Endometrial microvascular endothelial cells (primary cell): ENCODE results near the gene CFTR. TPM values are rescaled to one million over a fixed set of nuclear protein-coding genes. Genes with fewer than 3 reads are reported as not detected.

Experiments used
- in situ Hi-C: cut with HindIII; loops from 2 replicates; pipeline ENCODE4 v1.10.0; 2017; ENCODE audit warnings: low sequenced_read_pairs, low pct_unique_long_range_greater_than_20kb; ENCODE audit errors: inconsistent ontology term
- total RNA-seq: library from RNA; depleted of rRNA; stranded (reverse); fragments of >200 nt; gene quantifications from one replicate; pipeline ENCODE4 v1.2.3, GENCODE V29; 2015; ENCODE audit errors: inconsistent ontology term

CFTR gene
- total RNA-seq, 1 donor from 2014 or later, result not detected

GRCh38 chr7:117567781-117568180 lies 88.0 kb downstream of the CFTR start:
- in situ Hi-C loops, result no loop called here

GRCh38 chr7:117572856-117573620 lies 93.2 kb downstream of the CFTR start:
- in situ Hi-C loops, result no loop called here

- in situ Hi-C loops, result no loop called here
These were observed 101.6 kb downstream of the CFTR start for GRCh38 chr7:117581424-117581823.

- in situ Hi-C loops, result no loop called here
These were observed 102.4 kb downstream of the CFTR start for GRCh38 chr7:117582219-117582704.

GRCh38 chr7:117587931-117588330 lies 108.1 kb downstream of the CFTR start:
- in situ Hi-C loops, result no loop called here

GRCh38 chr7:117588352-117588794 lies 108.5 kb downstream of the CFTR start:
- in situ Hi-C loops, result no loop called here

GRCh38 chr7:117590191-117590590 lies 110.4 kb downstream of the CFTR start:
- in situ Hi-C loops, result no loop called here

- in situ Hi-C loops, result no loop called here
These were observed 112.3 kb downstream of the CFTR start for GRCh38 chr7:117592011-117592635.

- in situ Hi-C loops, result no loop called here
These were observed 116.3 kb downstream of the CFTR start for GRCh38 chr7:117596134-117596533.

GRCh38 chr7:117597755-117598154 lies 117.9 kb downstream of the CFTR start:
- in situ Hi-C loops, result no loop called here

- in situ Hi-C loops, result no loop called here
These were observed 121.1 kb downstream of the CFTR start for GRCh38 chr7:117600911-117601310.

- in situ Hi-C loops, result no loop called here
These were observed 123.8 kb downstream of the CFTR start for GRCh38 chr7:117603627-117604026.

GRCh38 chr7:117605712-117606111 lies 125.9 kb downstream of the CFTR start:
- in situ Hi-C loops, result no loop called here

- in situ Hi-C loops, result no loop called here
These were observed 126.3 kb downstream of the CFTR start for GRCh38 chr7:117606132-117606531.

- in situ Hi-C loops, result no loop called here
These were observed 130.6 kb downstream of the CFTR start for GRCh38 chr7:117610396-117610795.

GRCh38 chr7:117612637-117613036 lies 132.8 kb downstream of the CFTR start:
- in situ Hi-C loops, result no loop called here

GRCh38 chr7:117616694-117617093 lies 136.9 kb downstream of the CFTR start:
- in situ Hi-C loops, result no loop called here

GRCh38 chr7:117619681-117620080 lies 139.9 kb downstream of the CFTR start:
- in situ Hi-C loops, result no loop called here

GRCh38 chr7:117621075-117621618 lies 141.3 kb downstream of the CFTR start:
- in situ Hi-C loops, result no loop called here

GRCh38 chr7:117623606-117624005 lies 143.8 kb downstream of the CFTR start:
- in situ Hi-C loops, result no loop called here
